ENCODE results near the gene TEX48.

DNA sequence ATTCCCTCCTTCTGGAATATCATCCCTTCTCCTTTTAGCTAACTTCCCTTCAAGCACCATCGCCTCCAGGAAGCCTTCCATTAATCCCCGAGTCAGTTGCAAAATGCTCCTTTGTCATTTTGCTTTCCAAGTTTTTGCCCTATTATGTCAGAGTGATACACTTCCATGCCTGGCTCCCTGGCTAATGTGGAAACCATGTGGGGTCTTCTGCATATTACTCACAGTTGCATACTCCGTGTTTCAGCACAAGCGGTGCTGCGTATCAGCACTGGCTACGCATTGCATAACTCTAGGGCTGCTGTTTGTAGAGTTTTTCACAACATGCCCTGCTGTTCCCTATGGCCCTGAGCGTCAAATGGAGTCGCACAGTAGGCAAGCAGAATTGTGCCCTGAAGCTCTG is 26.3 kb downstream of the TEX48 start:
- TF ChIP-seq, protein P1, sequence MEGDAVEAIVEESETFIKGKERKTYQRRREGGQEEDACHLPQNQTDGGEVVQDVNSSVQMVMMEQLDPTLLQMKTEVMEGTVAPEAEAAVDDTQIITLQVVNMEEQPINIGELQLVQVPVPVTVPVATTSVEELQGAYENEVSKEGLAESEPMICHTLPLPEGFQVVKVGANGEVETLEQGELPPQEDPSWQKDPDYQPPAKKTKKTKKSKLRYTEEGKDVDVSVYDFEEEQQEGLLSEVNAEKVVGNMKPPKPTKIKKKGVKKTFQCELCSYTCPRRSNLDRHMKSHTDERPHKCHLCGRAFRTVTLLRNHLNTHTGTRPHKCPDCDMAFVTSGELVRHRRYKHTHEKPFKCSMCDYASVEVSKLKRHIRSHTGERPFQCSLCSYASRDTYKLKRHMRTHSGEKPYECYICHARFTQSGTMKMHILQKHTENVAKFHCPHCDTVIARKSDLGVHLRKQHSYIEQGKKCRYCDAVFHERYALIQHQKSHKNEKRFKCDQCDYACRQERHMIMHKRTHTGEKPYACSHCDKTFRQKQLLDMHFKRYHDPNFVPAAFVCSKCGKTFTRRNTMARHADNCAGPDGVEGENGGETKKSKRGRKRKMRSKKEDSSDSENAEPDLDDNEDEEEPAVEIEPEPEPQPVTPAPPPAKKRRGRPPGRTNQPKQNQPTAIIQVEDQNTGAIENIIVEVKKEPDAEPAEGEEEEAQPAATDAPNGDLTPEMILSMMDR (conservative IDR thresholded peaks at IDR 0.05; ENCODE audit: low read depth, low read length): no peak
- TF ChIP-seq EZH2phosphoT487 (IDR thresholded peaks at IDR 0.05; ENCODE audit: borderline replicate concordance, low read length) (no peak), EZH2 (IDR thresholded peaks at IDR 0.05; ENCODE audit: low read length, unreplicated experiment) (no peak)

All from PC-3 (cell line).